Endodermal cell (in vitro differentiated cells): ENCODE results near the gene ESRP2. TPM values are rescaled to one million over a fixed set of nuclear protein-coding genes. Genes with fewer than 3 reads are reported as not detected.

ENCODE experiments used
- DNase-seq: peaks from one replicate; pipeline ENCODE4 v3.0.0-alpha.2; 2017
- H3K27ac ChIP-seq: 2 replicates; pipeline ENCODE4 v1.5.1; 2013; ENCODE audit warnings: mild to moderate bottlenecking, low read depth, low read length, moderate library complexity
- H3K27me3 ChIP-seq: 2 replicates; pipeline ENCODE4 v1.6.1; 2013; ENCODE audit warnings: mild to moderate bottlenecking, low read length, moderate library complexity; ENCODE audit not compliant: insufficient read depth, control insufficient read depth, poor library complexity, severe bottlenecking
- H3K36me3 ChIP-seq: 2 replicates; pipeline ENCODE4 v1.7.0; 2013; ENCODE audit warnings: mild to moderate bottlenecking, low read length, moderate library complexity; ENCODE audit not compliant: control insufficient read depth, insufficient read depth
- H3K4me1 ChIP-seq: one replicate; pipeline ENCODE4 v1.7.0; 2013; ENCODE audit warnings: low read length; ENCODE audit not compliant: control insufficient read depth, insufficient read depth
- H3K4me3 ChIP-seq: 2 replicates; pipeline ENCODE4 v1.5.1; 2013; ENCODE audit warnings: mild to moderate bottlenecking, low read length, moderate library complexity
- H3K9ac ChIP-seq: 2 replicates; pipeline ENCODE4 v1.6.1; 2013; ENCODE audit warnings: mild to moderate bottlenecking, low read length, moderate library complexity; ENCODE audit not compliant: poor library complexity, severe bottlenecking; ENCODE audit errors: extremely low read depth
- H3K9me3 ChIP-seq: 2 replicates; pipeline ENCODE4 v1.6.1; 2013; ENCODE audit warnings: mild to moderate bottlenecking, low read length, moderate library complexity; ENCODE audit not compliant: control insufficient read depth
- H3K27ac Mint-ChIP-seq: 2 replicates; pipeline ENCODE4 v1.8.0; 2020; ENCODE audit warnings: mixed read lengths
- H3K27me3 Mint-ChIP-seq: 2 replicates; pipeline ENCODE4 v1.8.0; 2021; ENCODE audit warnings: mild to moderate bottlenecking, mixed read lengths; ENCODE audit not compliant: insufficient read depth
- H3K36me3 Mint-ChIP-seq: 2 replicates; pipeline ENCODE4 v1.8.0; 2020; ENCODE audit warnings: low read depth, mixed read lengths
- H3K4me1 Mint-ChIP-seq: 2 replicates; pipeline ENCODE4 v1.8.0; 2020; ENCODE audit warnings: mixed read lengths
- H3K4me3 Mint-ChIP-seq: 2 replicates; pipeline ENCODE4 v1.8.0; 2020; ENCODE audit warnings: mild to moderate bottlenecking, moderate library complexity, mixed read lengths
- H3K9me3 Mint-ChIP-seq: 2 replicates; pipeline ENCODE4 v1.8.0; 2020; ENCODE audit warnings: mild to moderate bottlenecking, mixed read lengths
- WGBS, 2 experiments: methylation state at CpG; one replicate each; pipeline versions ENCODE4 v1.1.5 to v1.1.7; 2013; ENCODE audit warnings: missing lambda C conversion rate in 2 of 2, mixed read lengths in 1 of 2; ENCODE audit not compliant: insufficient coverage in 1 of 2, insufficient read length in 1 of 2; 5-methylcytosine and 5-hydroxymethylcytosine counted together
- total RNA-seq, 2 donors: library from RNA; stranded (reverse); fragmentation: NEBNext Ultra II Directional in 1 of 2; extraction: Animal tissue kit (Norgen Biotek cat#: 25700) in 1 of 2; gene quantifications; 2 replicates in 1 of 2; 3 replicates in 1 of 2; pipeline ENCODE4 v1.2.1, GENCODE V29; 2021
- TF ChIP-seq, protein P1 (sequence below): fragments of 200-600 bp; sonication (generic); conservative IDR thresholded peaks from 2 replicates; pipeline ENCODE4 v1.5.0; 2021; ENCODE audit warnings: antibody characterized with exemption, mild to moderate bottlenecking

The ESRP2 gene
- total RNA-seq, 2 donors from 2014 or later: 51.8 to 56.4 TPM

- Histone ChIP-seq H3K4me3 (peak within 1 kb of the TSS; percentile 80), H3K4me1 (peaks cover 9% of the 10 kb centered on the region), H3K36me3 (peaks cover 3% of the 10 kb centered on the region), H3K27me3 (no peaks in the 10 kb centered on the region), H3K9ac (peak within 1 kb of the TSS; percentile 97), H3K27ac (peak within 1 kb of the TSS; percentile 69), H3K9me3 (no peaks in the 10 kb centered on the region)
- no peaks in the 10 kb centered on the region for H3K9me3 Mint-ChIP-seq
- H3K4me1 Mint-ChIP-seq: peaks cover 30% of the 10 kb centered on the region
- H3K4me3 Mint-ChIP-seq: peak within 1 kb of the TSS; percentile 90
- WGBS, 2 experiments: 0% methylated on average over 43 to 123 of the region's 123 CpGs
- H3K27ac Mint-ChIP-seq: peak within 1 kb of the TSS; percentile 95
- peaks cover 2% of the 10 kb centered on the region for H3K27me3 Mint-ChIP-seq
- H3K36me3 Mint-ChIP-seq: peaks cover 5% of the 10 kb centered on the region
- TF ChIP-seq, protein P1, sequence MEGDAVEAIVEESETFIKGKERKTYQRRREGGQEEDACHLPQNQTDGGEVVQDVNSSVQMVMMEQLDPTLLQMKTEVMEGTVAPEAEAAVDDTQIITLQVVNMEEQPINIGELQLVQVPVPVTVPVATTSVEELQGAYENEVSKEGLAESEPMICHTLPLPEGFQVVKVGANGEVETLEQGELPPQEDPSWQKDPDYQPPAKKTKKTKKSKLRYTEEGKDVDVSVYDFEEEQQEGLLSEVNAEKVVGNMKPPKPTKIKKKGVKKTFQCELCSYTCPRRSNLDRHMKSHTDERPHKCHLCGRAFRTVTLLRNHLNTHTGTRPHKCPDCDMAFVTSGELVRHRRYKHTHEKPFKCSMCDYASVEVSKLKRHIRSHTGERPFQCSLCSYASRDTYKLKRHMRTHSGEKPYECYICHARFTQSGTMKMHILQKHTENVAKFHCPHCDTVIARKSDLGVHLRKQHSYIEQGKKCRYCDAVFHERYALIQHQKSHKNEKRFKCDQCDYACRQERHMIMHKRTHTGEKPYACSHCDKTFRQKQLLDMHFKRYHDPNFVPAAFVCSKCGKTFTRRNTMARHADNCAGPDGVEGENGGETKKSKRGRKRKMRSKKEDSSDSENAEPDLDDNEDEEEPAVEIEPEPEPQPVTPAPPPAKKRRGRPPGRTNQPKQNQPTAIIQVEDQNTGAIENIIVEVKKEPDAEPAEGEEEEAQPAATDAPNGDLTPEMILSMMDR: peak; percentile 93
- peak; percentile 91 for DNase-seq
Measured at GRCh38 chr16:68264128-68265077, 28.5 kb upstream of the ESRP2 start, which contains the start of gene SLC7A6. Gene SLC7A6, plus strand, starts transcription at chr16:68264526. Its CDS starts 10,201 bp downstream, at chr16:68274727.

DNA sequence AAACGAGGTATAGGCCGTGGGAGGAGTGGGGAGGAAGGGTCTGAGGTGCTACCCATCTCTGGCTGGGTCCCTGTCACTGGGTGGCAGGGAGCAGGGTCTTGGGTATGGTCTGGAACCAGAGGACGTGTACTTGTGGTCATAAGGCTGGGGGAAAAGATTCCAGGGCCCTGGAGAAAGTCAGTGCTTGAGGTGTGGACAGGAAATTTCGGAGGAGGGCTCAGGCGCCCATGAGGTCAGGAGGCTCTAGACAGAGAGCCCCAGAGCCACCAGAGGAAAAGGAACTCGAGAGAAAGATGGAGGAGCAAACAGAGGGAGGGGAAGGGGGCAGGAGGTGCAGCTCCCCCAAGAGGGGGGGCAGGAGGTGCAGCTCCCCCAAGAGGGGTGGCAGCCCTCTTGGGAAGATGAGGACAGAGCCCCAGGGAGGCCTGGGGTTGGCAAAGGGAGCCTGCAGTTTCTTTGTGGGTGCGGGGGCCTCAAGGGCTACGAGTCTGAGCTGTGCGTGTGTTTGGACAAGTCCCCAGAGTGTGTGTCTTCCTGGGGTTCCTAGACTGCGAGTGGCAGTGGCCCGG, 27.7 kb upstream of the ESRP2 start:
- no peaks in the 10 kb centered on the region for H3K9me3 Mint-ChIP-seq
- Histone ChIP-seq H3K27ac (no peak overlapping the region), H3K4me1 (peaks cover 9% of the 10 kb centered on the region), H3K4me3 (peak overlapping the region; percentile 73), H3K9me3 (no peaks in the 10 kb centered on the region), H3K27me3 (no peaks in the 10 kb centered on the region), H3K9ac (peak overlapping the region; percentile 82), H3K36me3 (peaks cover 3% of the 10 kb centered on the region)
- peak overlapping the region; percentile 90 for H3K4me3 Mint-ChIP-seq
- H3K4me1 Mint-ChIP-seq: peaks cover 23% of the 10 kb centered on the region
- no peaks in the 10 kb centered on the region for H3K36me3 Mint-ChIP-seq
- DNase-seq: no peak
- TF ChIP-seq, protein P1: no peak
- peaks cover 2% of the 10 kb centered on the region for H3K27me3 Mint-ChIP-seq
- 50 to 67% methylated on average over 7 to 11 of the region's 11 CpGs for WGBS, 2 experiments
- peak overlapping the region; percentile 88 for H3K27ac Mint-ChIP-seq

DNA sequence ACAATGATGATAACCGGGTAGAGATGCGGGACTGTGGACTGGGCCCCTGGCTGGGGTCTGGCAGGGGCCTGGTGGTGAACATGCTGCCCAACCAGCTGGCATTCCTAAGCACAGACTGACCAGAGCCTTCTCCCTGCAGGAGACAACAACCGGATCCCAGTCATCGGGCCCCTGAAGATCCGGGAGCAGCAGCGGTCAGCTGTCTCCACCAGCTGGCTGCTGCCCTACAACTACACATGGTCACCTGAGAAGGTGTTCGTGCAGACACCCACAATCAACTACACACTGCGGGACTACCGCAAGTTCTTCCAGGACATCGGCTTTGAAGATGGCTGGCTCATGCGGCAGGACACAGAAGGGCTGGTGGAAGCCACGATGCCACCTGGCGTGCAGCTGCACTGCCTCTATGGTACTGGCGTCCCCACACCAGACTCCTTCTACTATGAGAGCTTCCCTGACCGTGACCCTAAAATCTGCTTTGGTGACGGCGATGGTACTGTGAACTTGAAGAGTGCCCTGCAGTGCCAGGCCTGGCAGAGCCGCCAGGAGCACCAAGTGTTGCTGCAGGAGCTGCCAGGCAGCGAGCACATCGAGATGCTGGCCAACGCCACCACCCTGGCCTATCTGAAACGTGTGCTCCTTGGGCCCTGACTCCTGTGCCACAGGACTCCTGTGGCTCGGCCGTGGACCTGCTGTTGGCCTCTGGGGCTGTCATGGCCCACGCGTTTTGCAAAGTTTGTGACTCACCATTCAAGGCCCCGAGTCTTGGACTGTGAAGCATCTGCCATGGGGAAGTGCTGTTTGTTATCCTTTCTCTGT, 23.3 kb upstream of the ESRP2 start:
- no peak overlapping the region for H3K27ac Mint-ChIP-seq
- TF ChIP-seq, protein P1: no peak
- no peaks in the 10 kb centered on the region for H3K36me3 ChIP-seq

More for the DNA sequence above, 23.3 kb upstream of the ESRP2 start:
- Mint-ChIP-seq H3K36me3 (peaks cover 4% of the 10 kb centered on the region), H3K9me3 (no peaks in the 10 kb centered on the region), H3K4me3 (no peak overlapping the region), H3K4me1 (no peaks in the 10 kb centered on the region), H3K27me3 (peaks cover 2% of the 10 kb centered on the region)
- DNase-seq: no peak
- no peaks in the 10 kb centered on the region for H3K9me3 ChIP-seq
- H3K27ac ChIP-seq: no peak overlapping the region
- H3K27me3 ChIP-seq: no peaks in the 10 kb centered on the region
- H3K4me1 ChIP-seq: no peaks in the 10 kb centered on the region
- no peak overlapping the region for H3K4me3 ChIP-seq
- no peak overlapping the region for H3K9ac ChIP-seq
- 91 to 93% methylated on average over 24 to 27 of the region's 27 CpGs for WGBS, 2 experiments
